ENCODE measurements around the gene ELF2. TPM values are rescaled to one million over a fixed set of nuclear protein-coding genes. Genes with fewer than 3 reads are reported as not detected.
"Not testable (repeated sequence)": the region's sequence is repeated elsewhere in the genome, so short reads cannot be mapped to it uniquely, and the experiment has no call there.

ELF2 gene
- total RNA-seq, 1 experiment from 2014 or later: 26.5 TPM

GRCh38 chr4:139076016-139076744 is 100.8 kb downstream of the ELF2 start:
- BruUV-seq (replicated peaks): no TSS peak
- intact Hi-C loops (cut with micrococcal nuclease): no loop called here
- Mint-ChIP-seq H3K36me3 (ENCODE audit: insufficient read depth, unreplicated experiment) (peaks cover 34% of the 10 kb centered on the region), H3K27ac (ENCODE audit: low read depth, unreplicated experiment) (no peak overlapping the region), H3K4me1 (ENCODE audit: insufficient read depth, unreplicated experiment) (peaks cover 3% of the 10 kb centered on the region), H3K9me3 (ENCODE audit: unreplicated experiment) (no peaks in the 10 kb centered on the region), H3K27me3 (ENCODE audit: insufficient read depth, unreplicated experiment) (no peaks in the 10 kb centered on the region), H3K4me3 (ENCODE audit: unreplicated experiment) (no peak overlapping the region)
- DNase-seq (ENCODE audit: unreplicated experiment): no peak
- ChIA-PET CTCF (interaction anchor here (1.2 to 3.9 kb wide), 2 partner anchors 46 kb away, joined by 4 to 27 read pairs; no protein-coding TSS in a partner anchor), POLR2A (interaction anchor here (0.5 to 9.5 kb wide), 8 partner anchors 10 to 226 kb away, joined by 3 to 107 read pairs (median 3); partner anchors contain the start of genes NDUFC1 and NOCT)
- no peak for TF ChIP-seq CTCF (IDR thresholded peaks at IDR 0.05; ENCODE audit: unreplicated experiment)

- Mint-ChIP-seq H3K27ac (ENCODE audit: low read depth, unreplicated experiment) (no peak overlapping the region), H3K4me3 (ENCODE audit: unreplicated experiment) (no peak overlapping the region), H3K36me3 (ENCODE audit: insufficient read depth, unreplicated experiment) (peaks cover 87% of the 10 kb centered on the region), H3K9me3 (ENCODE audit: unreplicated experiment) (no peaks in the 10 kb centered on the region), H3K27me3 (ENCODE audit: insufficient read depth, unreplicated experiment) (no peaks in the 10 kb centered on the region), H3K4me1 (ENCODE audit: insufficient read depth, unreplicated experiment) (peaks cover 6% of the 10 kb centered on the region)
- ChIA-PET CTCF (no interaction called here), POLR2A (interaction anchor here (1.4 to 1.5 kb wide), 2 partner anchors 16 to 18 kb away, joined by 3 to 4 read pairs; no protein-coding TSS in a partner anchor)
- no TSS peak for BruUV-seq (replicated peaks)
- no peak for DNase-seq (ENCODE audit: unreplicated experiment)
- intact Hi-C loops (cut with micrococcal nuclease): no loop called here
- TF ChIP-seq CTCF (IDR thresholded peaks at IDR 0.05; ENCODE audit: unreplicated experiment): no peak
Observed at GRCh38 chr4:139060591-139060990, 116.4 kb downstream of the ELF2 start.

GRCh38 chr4:139059026-139059425 is 118.0 kb downstream of the ELF2 start:
- intact Hi-C loops (cut with micrococcal nuclease); H3K9me3 Mint-ChIP-seq (ENCODE audit: unreplicated experiment); DNase-seq (ENCODE audit: unreplicated experiment); H3K27ac Mint-ChIP-seq (ENCODE audit: low read depth, unreplicated experiment); H3K27me3 Mint-ChIP-seq (ENCODE audit: insufficient read depth, unreplicated experiment); H3K4me3 Mint-ChIP-seq (ENCODE audit: unreplicated experiment): not testable (repeated sequence)
- CTCF ChIA-PET: interaction anchor here (0.7 to 1.0 kb wide), 2 partner anchors 28 to 31 kb away, joined by 3 to 5 read pairs; no protein-coding TSS in a partner anchor
- POLR2A ChIA-PET: interaction anchor here (1.5 kb wide), 1 partner anchor 20 kb away, joined by 4 read pairs; no protein-coding TSS in a partner anchor
- H3K4me1 Mint-ChIP-seq (ENCODE audit: insufficient read depth, unreplicated experiment): peaks cover 19% of the 10 kb centered on the region
- peaks cover 78% of the 10 kb centered on the region for H3K36me3 Mint-ChIP-seq (ENCODE audit: insufficient read depth, unreplicated experiment)
- TSS peak; percentile 44 for BruUV-seq (replicated peaks)

GRCh38 chr4:139054791-139055505 is 122.1 kb downstream of the ELF2 start:
- Mint-ChIP-seq H3K4me3 (ENCODE audit: unreplicated experiment) (no peak overlapping the region), H3K27me3 (ENCODE audit: insufficient read depth, unreplicated experiment) (no peaks in the 10 kb centered on the region), H3K36me3 (ENCODE audit: insufficient read depth, unreplicated experiment) (peaks cover 60% of the 10 kb centered on the region), H3K27ac (ENCODE audit: low read depth, unreplicated experiment) (peak overlapping the region; percentile 14), H3K9me3 (ENCODE audit: unreplicated experiment) (no peaks in the 10 kb centered on the region), H3K4me1 (ENCODE audit: insufficient read depth, unreplicated experiment) (peaks cover 19% of the 10 kb centered on the region)
- ChIA-PET CTCF (interaction anchor here (0.6 to 1.4 kb wide), 5 partner anchors 12 to 174 kb away, joined by 3 to 9 read pairs (median 3); no protein-coding TSS in a partner anchor), POLR2A (interaction anchor here (0.6 to 0.9 kb wide), 4 partner anchors 21 to 897 kb away, joined by 3 read pairs; no protein-coding TSS in a partner anchor)
- intact Hi-C loops (cut with micrococcal nuclease): no loop called here
- BruUV-seq (replicated peaks): no TSS peak
- DNase-seq (ENCODE audit: unreplicated experiment): no peak
- no peak for TF ChIP-seq CTCF (IDR thresholded peaks at IDR 0.05; ENCODE audit: unreplicated experiment)

All from MCF 10A (cell line).